Keratinocyte (primary cell): Measurements from ENCODE around the gene CNTNAP5. TPM values are rescaled to one million over a fixed set of nuclear protein-coding genes. Genes with fewer than 3 reads are reported as not detected.

Experiments used
- DNase-seq: peaks from one replicate; pipeline ENCODE4 v3.0.0-alpha.2; 2011; ENCODE audit warnings: low read depth, missing footprints, low spot score
- FAIRE-seq: peaks from 2 replicates; lab custom pipeline; 2011; peaks lifted over from hg19 to GRCh38; lab: Jason Lieb, UNC
- H2AFZ ChIP-seq: 2 replicates; pipeline ENCODE4 v1.6.0; 2012; ENCODE audit warnings: low read length, control low read depth, inconsistent platforms; ENCODE audit not compliant: control insufficient read depth
- H3K27ac ChIP-seq: 2 replicates; pipeline ENCODE4 v1.5.1; 2011; ENCODE audit warnings: low read length; ENCODE audit not compliant: control insufficient read depth, insufficient read depth
- H3K27me3 ChIP-seq: 3 replicates; pipeline ENCODE4 v1.6.0; 2011; ENCODE audit warnings: low read length; ENCODE audit not compliant: control insufficient read depth, insufficient read depth; ENCODE audit errors: extremely low read depth
- H3K36me3 ChIP-seq, 2 experiments: 2 replicates in 1 of 2; 3 replicates in 1 of 2; pipeline ENCODE4 v1.5.1; 2011; ENCODE audit warnings: low read length in 2 of 2, mild to moderate bottlenecking in 1 of 2; ENCODE audit not compliant: control insufficient read depth in 2 of 2, insufficient read depth in 2 of 2; ENCODE audit errors: extremely low read depth in 1 of 2
- H3K4me1 ChIP-seq: 3 replicates; pipeline ENCODE4 v1.5.1; 2011; ENCODE audit warnings: low read length; ENCODE audit not compliant: control insufficient read depth, insufficient read depth; ENCODE audit errors: extremely low read depth
- H3K4me2 ChIP-seq: 3 replicates; pipeline ENCODE4 v1.6.0; 2011; ENCODE audit warnings: low read depth, low read length; ENCODE audit not compliant: control insufficient read depth, insufficient read depth; ENCODE audit errors: extremely low read depth
- H3K4me3 ChIP-seq, 3 experiments: fragments of 200-600 bp in 1 of 3; sonication (generic) in 1 of 3; 2 replicates in 2 of 3; 3 replicates in 1 of 3; pipeline ENCODE4 v1.5.1; 2011 to 2016; ENCODE audit warnings: low read length in 3 of 3, mild to moderate bottlenecking in 3 of 3, control low read depth in 2 of 3, inconsistent platforms in 1 of 3, low read depth in 1 of 3, mixed read lengths in 1 of 3, mixed run types in 1 of 3, moderate library complexity in 1 of 3; ENCODE audit not compliant: control insufficient read depth in 2 of 3, insufficient read depth in 2 of 3; ENCODE audit errors: extremely low read depth in 1 of 3
- H3K79me2 ChIP-seq: 2 replicates; pipeline ENCODE4 v1.6.0; 2012; ENCODE audit warnings: low read length; ENCODE audit not compliant: control insufficient read depth, insufficient read depth
- H3K9ac ChIP-seq: 3 replicates; pipeline ENCODE4 v1.6.0; 2011; ENCODE audit warnings: low read length; ENCODE audit not compliant: control insufficient read depth, insufficient read depth; ENCODE audit errors: extremely low read depth
- H3K9me1 ChIP-seq: 3 replicates; pipeline ENCODE4 v1.6.0; 2011; ENCODE audit warnings: low read length; ENCODE audit not compliant: control insufficient read depth, insufficient read depth; ENCODE audit errors: extremely low read depth
- H3K9me3 ChIP-seq: 2 replicates; pipeline ENCODE4 v1.5.1; 2012; ENCODE audit warnings: low read depth, low read length; ENCODE audit not compliant: control insufficient read depth
- H4K20me1 ChIP-seq: 3 replicates; pipeline ENCODE4 v1.6.0; 2011; ENCODE audit warnings: low read length; ENCODE audit not compliant: control insufficient read depth, insufficient read depth; ENCODE audit errors: extremely low read depth
- CTCF ChIP-seq, 3 experiments: IDR thresholded peaks in 1 of 3; conservative IDR thresholded peaks in 1 of 3; optimal IDR thresholded peaks in 1 of 3; 2 replicates in 2 of 3; 3 replicates in 1 of 3; pipeline versions ENCODE3 to v1.5.1; 2011; ENCODE audit warnings: low read length in 3 of 3, mild to moderate bottlenecking in 3 of 3, moderate library complexity in 2 of 3, control low read depth in 1 of 3, inconsistent platforms in 1 of 3; ENCODE audit not compliant: insufficient read depth in 2 of 3; ENCODE audit errors: extremely low read depth in 1 of 3
- EZH2 ChIP-seq: IDR thresholded peaks from one replicate; pipeline ENCODE4 v1.6.1; 2012; ENCODE audit warnings: inconsistent platforms, mild to moderate bottlenecking, low read length, moderate library complexity
- dilution Hi-C: fragments of 300-500 bp; cut with MboI; formaldehyde crosslinking; loops from one replicate; pipeline ENCODE4 v1.7.0; 2020; ENCODE audit warnings: low sequenced_read_pairs; ENCODE audit not compliant: extremely low pct_ligation_motif_present
- polyA plus RNA-seq, 5 experiments: library from polyadenylated mRNA; depleted of rRNA in 3 of 5; stranded (reverse) in 3 of 5; stranded (forward) in 1 of 5; unstranded in 1 of 5; fragments of >200 nt; gene quantifications; 1 replicate in 1 of 5; 2 replicates in 3 of 5; 3 replicates in 1 of 5; pipeline versions ENCODE4 v1.2.1 to v1.2.3, GENCODE V29; 2011 to 2012; ENCODE audit warnings: missing spikeins in 2 of 5, low read depth in 1 of 5, low replicate concordance in 1 of 5

CNTNAP5 gene
- polyA plus RNA-seq, 1 donor (not counting 4 experiments of a cell fraction or from before 2014, with no cell fraction given) = not detected

DNA sequence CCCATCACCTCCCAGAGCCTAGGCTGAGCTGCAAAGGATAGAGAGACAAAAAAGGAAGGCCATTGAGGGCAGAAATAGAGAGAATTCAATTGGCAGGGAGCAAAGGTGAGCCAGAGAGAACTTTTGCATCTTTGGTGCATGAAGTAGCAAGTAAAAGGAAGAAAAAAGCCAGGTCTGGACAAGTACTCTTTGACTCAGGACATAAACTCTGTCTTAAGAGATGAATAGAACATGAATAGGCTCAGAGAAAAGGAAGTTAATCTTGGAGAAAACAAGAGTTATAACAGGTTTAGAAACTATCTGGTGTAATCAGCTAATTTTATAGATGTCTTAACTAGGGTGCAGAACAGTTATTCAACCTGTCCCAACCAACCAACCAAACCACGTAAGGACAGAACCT is 95.2 kb downstream of the CNTNAP5 start:
- no peaks in the 10 kb centered on the region for H4K20me1 ChIP-seq
- no peak overlapping the region for H3K9ac ChIP-seq
- no peak for TF ChIP-seq CTCF (optimal IDR thresholded peaks at IDR 0.05 in 1 of 3, IDR thresholded peaks at IDR 0.05 in 1 of 3, conservative IDR thresholded peaks at IDR 0.05 in 1 of 3; ENCODE audit: extremely low read depth in 1 of 3, insufficient read depth in 2 of 3, low read length in 3 of 3)
- no peak for TF ChIP-seq EZH2
- H2AFZ ChIP-seq = no peak overlapping the region
- H3K4me1 ChIP-seq = no peaks in the 10 kb centered on the region
- H3K4me3 ChIP-seq = no peak overlapping the region
- H3K27me3 ChIP-seq = no peaks in the 10 kb centered on the region
- no peak for DNase-seq
- no peaks in the 10 kb centered on the region for H3K9me3 ChIP-seq
- H3K79me2 ChIP-seq = no peaks in the 10 kb centered on the region
- no peak for FAIRE-seq
- no peaks in the 10 kb centered on the region for H3K36me3 ChIP-seq
- H3K4me2 ChIP-seq = no peak overlapping the region
- dilution Hi-C loops = no loop called here
- H3K9me1 ChIP-seq = no peaks in the 10 kb centered on the region
- no peak overlapping the region for H3K27ac ChIP-seq

DNA sequence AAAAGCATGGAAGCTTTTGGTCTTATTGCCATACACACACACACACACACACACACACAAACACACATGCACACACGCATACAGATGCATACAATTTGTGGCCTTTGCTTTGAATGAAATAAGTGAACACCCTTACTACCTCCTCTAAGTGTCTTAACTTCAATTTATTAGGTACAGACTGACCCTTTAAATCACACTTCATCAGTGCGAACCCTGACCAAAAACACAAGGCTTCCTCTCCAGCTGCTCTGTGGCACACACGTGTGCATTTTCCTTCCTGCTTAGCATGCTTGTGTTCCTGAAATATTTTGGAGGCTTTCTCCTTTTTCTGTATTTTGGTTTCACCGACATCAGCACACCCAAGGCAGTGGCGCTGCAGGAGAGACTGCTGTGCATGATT is 96.0 kb downstream of the CNTNAP5 start:
- no peak overlapping the region for H3K9ac ChIP-seq
- H3K4me1 ChIP-seq = no peaks in the 10 kb centered on the region
- DNase-seq = no peak
- no peaks in the 10 kb centered on the region for H3K9me3 ChIP-seq
- no peaks in the 10 kb centered on the region for H3K79me2 ChIP-seq
- no peak for FAIRE-seq
- dilution Hi-C loops = no loop called here
- no peak overlapping the region for H3K4me3 ChIP-seq
- no peaks in the 10 kb centered on the region for H3K27me3 ChIP-seq
- H3K36me3 ChIP-seq = no peaks in the 10 kb centered on the region
- no peak overlapping the region for H2AFZ ChIP-seq
- no peak overlapping the region for H3K4me2 ChIP-seq
- no peaks in the 10 kb centered on the region for H4K20me1 ChIP-seq
- no peak for TF ChIP-seq EZH2
- TF ChIP-seq CTCF (optimal IDR thresholded peaks at IDR 0.05 in 1 of 3, IDR thresholded peaks at IDR 0.05 in 1 of 3, conservative IDR thresholded peaks at IDR 0.05 in 1 of 3; ENCODE audit: extremely low read depth in 1 of 3, insufficient read depth in 2 of 3, low read length in 3 of 3) = no peak
- no peaks in the 10 kb centered on the region for H3K9me1 ChIP-seq
- no peak overlapping the region for H3K27ac ChIP-seq
